CD4-positive, alpha-beta T cell (primary cell): ENCODE results near the gene WWOX. TPM values are rescaled to one million over a fixed set of nuclear protein-coding genes. Genes with fewer than 3 reads are reported as not detected.

Experiments used
- ATAC-seq: fragments of 200-7000 bp; cut with Tn5 transposase; one replicate; pipeline ENCODE4 v1.10.0; 2022; ENCODE audit warnings: mild to moderate bottlenecking; ENCODE audit not compliant: poor library complexity
- CTCF ChIA-PET: fragments of 350-600 bp; sonication (Branson Sonifier 250); formaldehyde crosslinking; loops from one replicate; lab custom pipeline; 2021; ENCODE audit warnings: antibody characterized with exemption, inconsistent platforms; lab: Charles Lee
- POLR2A ChIA-PET: fragments of 350-600 bp; sonication (Branson Sonifier 250); formaldehyde crosslinking; loops from one replicate; lab custom pipeline; 2021; ENCODE audit warnings: antibody characterized with exemption, inconsistent platforms; lab: Charles Lee
- DNase-seq, 14 experiments: peaks; one replicate each; pipeline ENCODE4 v3.0.0-alpha.2; 2013 to 2020; ENCODE audit warnings: mixed read lengths in 2 of 14
- H3K27ac ChIP-seq, 2 donors: one replicate each; pipeline versions ENCODE4 v1.5.1 to v1.7.0; 2013; ENCODE audit warnings: low read length in 2 of 2, low read depth in 1 of 2, mild to moderate bottlenecking in 1 of 2
- H3K27me3 ChIP-seq, 2 experiments: 1 replicate in 1 of 2; 2 replicates in 1 of 2; pipeline versions ENCODE4 v1.6.1 to v1.7.0; 2013; ENCODE audit warnings: low read length in 2 of 2, control low read depth in 1 of 2, mild to moderate bottlenecking in 1 of 2, moderate library complexity in 1 of 2; ENCODE audit not compliant: insufficient read depth in 2 of 2, control insufficient read depth in 1 of 2
- H3K36me3 ChIP-seq: one replicate; pipeline ENCODE4 v1.6.1; 2013; ENCODE audit warnings: low read length, control low read depth; ENCODE audit not compliant: insufficient read depth
- H3K4me1 ChIP-seq: one replicate; pipeline ENCODE4 v1.6.1; 2013; ENCODE audit warnings: low read length, control low read depth; ENCODE audit not compliant: insufficient read depth
- H3K4me3 ChIP-seq: one replicate; pipeline ENCODE4 v1.5.1; 2013; ENCODE audit warnings: mild to moderate bottlenecking, low read length, moderate library complexity
- H3K9me3 ChIP-seq, 2 experiments: 1 replicate in 1 of 2; 2 replicates in 1 of 2; pipeline versions ENCODE4 v1.6.1 to v1.7.0; 2013; ENCODE audit warnings: low read length in 2 of 2, mild to moderate bottlenecking in 2 of 2, control low read depth in 1 of 2, moderate library complexity in 1 of 2; ENCODE audit not compliant: control insufficient read depth in 1 of 2, insufficient read depth in 1 of 2
- H3K27ac Mint-ChIP-seq: one replicate; pipeline ENCODE4 v1.8.0; 2020; ENCODE audit warnings: mixed read lengths
- H3K27me3 Mint-ChIP-seq: one replicate; pipeline ENCODE4 v1.8.0; 2021; ENCODE audit warnings: mixed read lengths
- H3K36me3 Mint-ChIP-seq: one replicate; pipeline ENCODE4 v1.8.0; 2021; ENCODE audit warnings: low read depth, mixed read lengths
- H3K4me1 Mint-ChIP-seq: one replicate; pipeline ENCODE4 v1.8.0; 2021; ENCODE audit warnings: low read depth, mixed read lengths
- H3K4me3 Mint-ChIP-seq: one replicate; pipeline ENCODE4 v1.8.0; 2020; ENCODE audit warnings: mild to moderate bottlenecking, mixed read lengths
- H3K9me3 Mint-ChIP-seq: one replicate; pipeline ENCODE4 v1.8.0; 2020; ENCODE audit warnings: mixed read lengths
- intact Hi-C, 2 experiments: fragments of 100-400 bp; cut with DNase I in 1 of 2; cut with micrococcal nuclease in 1 of 2; formaldehyde crosslinking; loops; one replicate each; pipeline versions ENCODE4 v1.15.1 to v1.9.0; 2023 to 2025; cut with DNase I, micrococcal nuclease
- total RNA-seq, 174 experiments: library from RNA in 2 of 174; stranded (reverse) in 2 of 174; gene quantifications; one replicate each; pipeline ENCODE4 v1.2.3 and lab custom pipeline; 2021 to 2026
- TF ChIP-seq, protein P1 (sequence below): fragments of 200-600 bp; IDR thresholded peaks from one replicate; pipeline ENCODE4 v1.8.0; 2022; ENCODE audit warnings: antibody characterized with exemption, mild to moderate bottlenecking

The WWOX gene
- total RNA-seq, 2 experiments from 2014 or later, result 19.3 to 21.7 TPM

DNA sequence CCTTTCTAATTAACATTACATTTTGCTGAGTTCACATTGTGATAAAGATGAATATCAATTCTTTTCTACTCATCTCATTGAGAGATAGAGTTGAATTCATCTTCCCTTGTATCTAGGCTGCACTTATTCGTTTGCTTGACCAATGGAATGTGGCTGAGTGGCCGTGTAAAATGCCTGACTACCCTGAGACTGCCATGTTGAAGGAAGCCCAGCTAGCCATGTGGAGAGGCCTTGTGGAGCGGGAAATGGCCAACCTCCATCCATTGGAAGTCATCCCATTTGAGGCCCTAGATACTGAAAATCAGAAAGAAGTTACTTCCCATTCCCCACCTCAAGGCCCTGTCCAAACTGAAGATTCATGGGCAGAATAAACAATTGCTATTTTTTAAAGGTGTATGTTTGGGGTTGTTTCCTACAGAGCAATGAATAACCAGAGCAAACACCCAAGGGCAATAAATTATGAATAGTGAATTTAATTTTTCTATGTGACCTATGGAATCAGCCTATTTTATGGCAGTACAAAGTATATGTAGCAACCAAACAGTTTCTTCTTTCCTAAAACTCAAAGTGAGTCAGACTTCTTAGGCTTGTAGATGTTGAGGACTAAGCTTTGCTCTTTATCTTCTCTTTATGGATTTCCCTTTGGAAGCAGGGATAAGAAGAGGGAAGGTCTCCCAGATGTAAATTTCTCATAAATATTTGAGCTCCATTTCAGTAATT is 956.0 kb downstream of the WWOX start:
- H3K27ac Mint-ChIP-seq, result no peak overlapping the region

GRCh38 chr16:79061181-79061580 is 961.7 kb downstream of the WWOX start:
- TF ChIP-seq, protein P1, sequence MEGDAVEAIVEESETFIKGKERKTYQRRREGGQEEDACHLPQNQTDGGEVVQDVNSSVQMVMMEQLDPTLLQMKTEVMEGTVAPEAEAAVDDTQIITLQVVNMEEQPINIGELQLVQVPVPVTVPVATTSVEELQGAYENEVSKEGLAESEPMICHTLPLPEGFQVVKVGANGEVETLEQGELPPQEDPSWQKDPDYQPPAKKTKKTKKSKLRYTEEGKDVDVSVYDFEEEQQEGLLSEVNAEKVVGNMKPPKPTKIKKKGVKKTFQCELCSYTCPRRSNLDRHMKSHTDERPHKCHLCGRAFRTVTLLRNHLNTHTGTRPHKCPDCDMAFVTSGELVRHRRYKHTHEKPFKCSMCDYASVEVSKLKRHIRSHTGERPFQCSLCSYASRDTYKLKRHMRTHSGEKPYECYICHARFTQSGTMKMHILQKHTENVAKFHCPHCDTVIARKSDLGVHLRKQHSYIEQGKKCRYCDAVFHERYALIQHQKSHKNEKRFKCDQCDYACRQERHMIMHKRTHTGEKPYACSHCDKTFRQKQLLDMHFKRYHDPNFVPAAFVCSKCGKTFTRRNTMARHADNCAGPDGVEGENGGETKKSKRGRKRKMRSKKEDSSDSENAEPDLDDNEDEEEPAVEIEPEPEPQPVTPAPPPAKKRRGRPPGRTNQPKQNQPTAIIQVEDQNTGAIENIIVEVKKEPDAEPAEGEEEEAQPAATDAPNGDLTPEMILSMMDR, result no peak
- Mint-ChIP-seq H3K27me3 (no peaks in the 10 kb centered on the region), H3K9me3 (no peaks in the 10 kb centered on the region), H3K4me1 (no peaks in the 10 kb centered on the region), H3K4me3 (no peak overlapping the region), H3K27ac (no peak overlapping the region), H3K36me3 (no peaks in the 10 kb centered on the region)
- H3K27me3 ChIP-seq, result peaks cover 0 to 2% of the 10 kb centered on the region in 2 experiments
- CTCF ChIA-PET, result no interaction called here
- no peak for ATAC-seq
- POLR2A ChIA-PET, result no interaction called here
- DNase-seq, result no peak
- H3K27ac ChIP-seq, result no peak overlapping the region
- no peaks in the 10 kb centered on the region for H3K36me3 ChIP-seq
- no peaks in the 10 kb centered on the region for H3K9me3 ChIP-seq
- H3K4me3 ChIP-seq, result no peak overlapping the region
- no peaks in the 10 kb centered on the region for H3K4me1 ChIP-seq
- intact Hi-C loops, result no loop called here

More for the DNA sequence above, 956.0 kb downstream of the WWOX start:
- Mint-ChIP-seq H3K27me3 (no peaks in the 10 kb centered on the region), H3K4me1 (no peaks in the 10 kb centered on the region), H3K9me3 (no peaks in the 10 kb centered on the region), H3K36me3 (no peaks in the 10 kb centered on the region), H3K4me3 (no peak overlapping the region)
- CTCF ChIA-PET, result no interaction called here
- no peaks in the 10 kb centered on the region for H3K36me3 ChIP-seq
- intact Hi-C loops, result no loop called here
- no peak overlapping the region for H3K4me3 ChIP-seq
- H3K27ac ChIP-seq, result no peak overlapping the region
- no peak for ATAC-seq
- H3K9me3 ChIP-seq, result no peaks in the 10 kb centered on the region
- no peaks in the 10 kb centered on the region for H3K4me1 ChIP-seq
- POLR2A ChIA-PET, result no interaction called here
- H3K27me3 ChIP-seq, result no peaks in the 10 kb centered on the region
- TF ChIP-seq, protein P1, result no peak
- no peak for DNase-seq

- H3K36me3 ChIP-seq, result no peaks in the 10 kb centered on the region
- H3K9me3 ChIP-seq, result no peaks in the 10 kb centered on the region
- no peak for ATAC-seq
- intact Hi-C loops, result no loop called here
- no peaks in the 10 kb centered on the region for H3K9me3 Mint-ChIP-seq
- POLR2A ChIA-PET, result no interaction called here
- no peaks in the 10 kb centered on the region for H3K4me1 ChIP-seq
- H3K27me3 ChIP-seq, result peaks cover 0 to 2% of the 10 kb centered on the region in 2 experiments
- H3K4me3 ChIP-seq, result no peak overlapping the region
- H3K27ac ChIP-seq, result no peak overlapping the region
- TF ChIP-seq, protein P1, result no peak
- no peak overlapping the region for H3K27ac Mint-ChIP-seq
- DNase-seq, result no peak
- no peaks in the 10 kb centered on the region for H3K27me3 Mint-ChIP-seq
- no peak overlapping the region for H3K4me3 Mint-ChIP-seq
- no peaks in the 10 kb centered on the region for H3K4me1 Mint-ChIP-seq
- CTCF ChIA-PET, result no interaction called here
- no peaks in the 10 kb centered on the region for H3K36me3 Mint-ChIP-seq
These were observed 962.9 kb downstream of the WWOX start for GRCh38 chr16:79062336-79062735.
